ENCODE results near the gene GAMT.
A peak's percentile ranks its signal among the peaks of the same experiment; 100 is the strongest.

The GAMT gene

GRCh38 chr19:1418496-1418775, 17.1 kb upstream of the GAMT start:
- DNase-seq: no peak

DNA sequence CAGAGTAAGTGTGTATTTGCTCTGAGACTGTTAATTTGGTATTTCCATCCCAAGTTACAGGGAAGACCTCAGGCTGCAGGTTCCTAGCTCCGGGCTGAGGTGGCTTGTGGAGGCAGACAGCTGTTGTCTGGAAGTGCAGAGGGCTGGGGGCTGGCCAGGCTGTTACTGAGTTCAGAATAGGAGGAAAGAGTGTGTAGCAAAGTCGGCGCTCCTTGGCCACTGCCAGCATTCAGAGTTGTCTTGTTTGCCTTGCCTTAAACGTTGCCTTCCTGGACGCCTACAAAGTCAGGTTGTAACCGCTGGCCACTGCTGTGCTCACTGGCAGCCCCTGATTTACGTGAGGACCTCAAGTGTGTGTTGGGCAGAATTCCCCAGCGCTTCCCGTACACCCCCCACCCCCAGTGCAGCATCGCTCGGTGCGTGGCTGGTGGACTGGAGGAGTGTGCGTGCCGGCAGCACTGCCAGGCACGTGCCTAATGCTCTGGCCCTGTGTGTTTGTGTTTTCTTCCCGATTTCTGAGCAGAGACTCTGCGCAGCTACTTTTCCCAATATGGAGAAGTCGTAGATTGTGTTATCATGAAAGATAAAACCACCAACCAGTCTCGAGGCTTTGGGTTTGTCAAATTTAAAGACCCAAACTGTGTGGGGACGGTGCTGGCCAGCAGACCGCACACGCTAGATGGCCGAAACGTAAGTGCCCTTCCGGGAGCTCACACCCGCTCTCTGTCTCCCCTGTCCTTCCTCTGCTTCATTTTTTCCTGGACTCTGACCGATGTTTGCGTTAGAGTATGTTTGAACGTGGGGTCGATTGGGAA, 16.5 kb upstream of the GAMT start:
- no peak for DNase-seq

DNA sequence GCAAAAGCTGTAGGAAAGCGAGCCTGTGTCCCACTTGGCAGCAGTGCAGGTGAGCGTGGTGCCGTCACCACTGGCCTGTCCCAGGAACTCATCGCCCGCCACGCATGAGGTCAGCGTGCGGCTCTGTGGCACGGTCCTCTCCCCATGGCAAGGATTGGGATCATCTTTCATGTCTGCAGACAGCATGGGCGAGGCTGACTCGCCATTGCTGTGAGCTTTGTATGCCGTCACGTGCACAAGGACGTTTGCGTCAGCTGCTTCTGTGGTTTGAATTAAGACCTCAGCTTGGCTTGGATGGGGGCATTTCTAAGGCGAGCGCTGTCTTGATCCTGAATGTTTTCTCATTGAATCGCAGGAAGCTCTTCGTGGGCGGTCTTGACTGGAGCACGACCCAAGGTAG, 15.8 kb upstream of the GAMT start:
- DNase-seq: no peak

GRCh38 chr19:1416014-1416841, 14.9 kb upstream of the GAMT start:
- DNase-seq: no peak

GRCh38 chr19:1412995-1413800, 11.9 kb upstream of the GAMT start:
- DNase-seq: no peak

- DNase-seq: no peak
Observed at GRCh38 chr19:1412323-1412923, 11.1 kb upstream of the GAMT start.

DNA sequence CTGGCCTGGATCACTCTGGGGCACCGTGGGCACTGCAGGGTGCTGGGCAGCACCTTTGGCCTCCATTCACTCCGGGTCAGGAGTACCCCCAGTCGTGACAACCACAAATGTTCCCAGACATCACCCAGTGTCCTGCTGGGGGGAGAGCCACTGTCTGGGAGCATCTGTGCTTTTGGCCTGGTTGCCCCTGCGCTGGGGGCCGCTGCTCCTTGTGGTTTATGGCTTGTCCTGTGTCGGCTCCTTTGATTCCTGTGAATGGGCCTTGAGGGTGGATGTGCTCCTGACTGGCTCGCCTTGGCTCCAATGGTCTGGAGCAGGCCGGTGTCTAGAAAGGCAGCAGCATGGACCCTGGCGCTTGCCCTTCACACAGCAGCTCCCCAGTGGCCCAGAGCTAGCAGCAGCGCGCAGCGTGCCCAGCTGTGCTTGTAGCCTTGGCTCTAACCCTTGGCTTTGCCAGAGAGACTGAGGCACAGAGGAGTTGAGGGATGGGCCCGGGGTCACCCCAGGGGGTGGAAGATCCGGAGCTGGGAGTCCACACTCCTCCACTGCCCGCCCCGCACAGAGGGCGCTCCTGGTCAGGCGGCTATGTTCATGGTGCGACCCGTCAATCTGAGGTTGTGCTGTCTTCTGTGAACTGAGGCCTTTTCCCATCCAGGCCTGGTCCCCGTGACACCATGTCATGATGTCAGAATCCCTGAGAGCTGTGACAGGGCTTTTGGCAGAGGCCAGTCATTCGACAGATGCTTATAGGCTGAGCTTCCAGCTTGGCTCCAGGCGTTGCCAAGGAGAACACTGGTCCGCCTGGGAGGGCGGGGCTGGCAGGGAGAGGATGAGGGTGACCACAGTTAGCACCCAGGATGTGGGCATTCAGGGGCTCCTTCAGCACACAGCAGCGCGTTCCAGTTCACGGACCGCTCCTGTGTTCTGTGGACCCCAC, 10.2 kb upstream of the GAMT start:
- DNase-seq: peak in 2 of 5 experiments; percentile 60 to 76

DNA sequence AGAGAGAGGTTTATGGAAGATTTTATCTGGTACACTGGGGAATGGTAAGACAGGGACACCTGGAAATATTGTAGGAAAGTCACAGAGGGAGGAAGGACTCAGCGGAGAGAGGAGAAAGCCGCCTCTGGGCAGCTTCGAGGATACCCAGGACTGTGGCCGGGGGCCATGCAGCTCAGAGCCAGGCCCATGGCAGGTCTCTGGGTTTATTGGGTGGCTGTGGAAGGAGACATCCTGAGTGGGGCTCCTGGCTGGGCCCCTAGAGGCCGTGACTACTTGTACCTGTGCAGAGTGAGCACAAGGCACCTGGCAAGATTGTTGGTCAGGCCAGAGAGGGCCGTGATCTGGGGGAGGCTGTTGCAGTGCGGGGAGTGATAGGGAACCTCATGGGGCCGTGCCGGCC, 9.4 kb upstream of the GAMT start:
- no peak for DNase-seq

DNA sequence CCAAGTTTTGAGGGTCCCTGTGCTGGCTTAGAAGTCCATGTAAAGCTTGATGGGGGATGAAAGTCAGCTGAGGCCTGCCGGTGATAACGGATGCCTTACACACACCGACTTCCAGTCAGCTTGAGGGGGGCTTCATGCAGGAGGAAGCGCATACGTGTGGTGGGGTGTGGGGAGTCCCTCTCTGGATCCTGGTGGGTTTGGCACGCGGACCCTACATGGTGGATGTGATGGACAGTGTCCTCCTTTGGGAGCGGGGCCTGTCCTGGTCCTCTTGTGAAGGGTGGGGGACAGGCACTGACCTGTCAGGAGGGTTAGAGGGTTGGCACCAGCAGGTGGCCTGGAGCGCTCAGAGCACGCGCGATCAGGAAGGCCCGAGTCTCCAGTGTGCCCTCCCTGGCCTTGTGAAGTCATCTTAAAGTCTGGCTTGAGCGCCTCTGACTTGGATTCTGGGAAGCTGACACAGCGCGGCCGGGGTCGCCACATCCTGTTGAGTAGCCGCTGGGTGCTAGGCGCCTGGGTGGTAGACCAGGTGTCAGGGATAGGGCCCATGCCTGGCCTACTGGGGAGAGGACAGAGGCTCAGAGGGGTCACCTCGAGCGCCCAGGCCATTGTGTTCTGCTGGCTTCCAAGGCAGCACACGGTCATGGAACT, 8.9 kb upstream of the GAMT start:
- DNase-seq: peak in 1 of 5 experiments; percentile 36

DNA sequence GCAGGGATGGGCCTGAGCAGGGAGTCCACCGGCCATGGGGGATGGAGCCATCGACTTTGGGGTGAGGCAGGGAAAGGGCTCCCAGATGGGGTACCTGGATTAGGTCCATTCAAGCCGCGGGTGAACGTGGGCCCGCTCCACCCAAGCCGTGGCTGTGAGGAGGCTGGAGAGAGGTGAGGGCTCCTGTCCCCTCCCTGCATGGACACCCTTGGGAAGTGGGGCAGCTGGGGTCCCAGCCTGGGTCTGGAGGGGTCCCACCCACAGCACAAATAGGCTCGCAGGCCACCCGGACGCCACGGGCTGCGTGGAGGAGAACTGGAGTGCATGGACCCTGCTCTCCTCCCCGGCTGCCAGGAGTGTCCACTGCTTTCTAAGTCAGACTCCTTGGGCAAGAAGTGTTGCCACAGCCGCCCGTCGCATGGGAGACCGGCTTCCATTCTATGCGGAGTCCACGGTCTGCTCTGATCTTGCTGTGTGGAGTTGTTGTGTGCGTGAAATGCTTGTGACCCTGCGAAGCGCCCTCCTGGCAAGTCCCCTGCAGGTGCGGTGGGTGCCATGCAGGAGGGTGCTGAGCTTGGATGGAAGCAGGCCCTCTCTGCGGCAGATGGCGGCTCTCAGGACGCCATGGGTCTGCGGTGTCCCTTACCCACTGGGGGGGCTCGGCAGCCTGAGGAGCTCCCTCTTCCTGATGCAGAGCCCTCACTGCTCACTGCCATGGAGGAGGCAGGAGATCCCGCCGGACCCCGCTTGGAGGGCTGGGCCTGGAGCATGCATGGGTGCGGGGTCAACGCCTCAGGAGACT, 8.1 kb upstream of the GAMT start:
- DNase-seq: no peak

DNA sequence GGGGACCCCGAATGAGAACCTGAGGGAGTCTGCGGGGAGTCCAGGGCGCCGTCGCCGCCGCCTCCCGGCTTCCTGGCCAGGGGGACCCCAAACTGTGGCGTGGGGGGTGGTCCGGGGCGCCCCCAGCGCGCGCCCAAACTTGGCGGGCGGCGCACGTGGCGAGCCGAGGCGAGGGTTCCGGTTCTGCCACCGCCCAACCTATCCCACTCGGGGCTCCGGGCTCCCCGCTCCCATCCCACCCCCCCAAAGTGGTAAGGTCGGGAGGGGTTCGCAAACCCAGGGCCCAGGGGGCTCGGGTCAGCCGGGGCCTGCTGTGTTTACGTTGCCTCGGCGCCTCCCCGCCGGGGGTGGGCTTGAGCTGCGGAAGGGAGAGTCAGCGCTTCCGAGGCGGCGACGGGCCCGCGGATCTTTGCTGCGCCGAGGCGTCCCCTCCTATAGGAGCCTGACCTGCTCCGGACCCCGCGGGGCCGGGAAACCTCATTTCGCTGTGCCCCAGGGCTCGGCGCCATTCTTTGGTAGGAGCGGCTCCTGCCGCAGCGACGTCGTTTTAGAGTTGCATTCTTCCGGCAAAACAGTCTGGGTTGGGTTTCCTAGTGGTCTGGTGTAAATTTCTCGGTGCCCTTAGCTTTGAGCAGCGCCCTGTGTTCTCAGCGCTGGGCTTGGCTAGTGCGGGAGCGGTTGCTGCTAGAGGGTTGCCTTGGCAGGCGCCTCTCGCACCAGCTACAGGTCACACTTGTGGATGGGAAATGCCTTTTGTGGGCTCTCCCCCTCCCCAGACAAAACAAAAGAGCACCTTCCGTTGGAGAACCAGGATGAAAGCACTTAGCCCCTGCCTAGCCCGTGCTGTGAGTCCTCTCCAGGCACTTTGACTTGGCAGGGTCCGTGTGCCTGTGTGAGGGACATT, 7.2 kb upstream of the GAMT start:
- peak; percentile 25 to 79 (median 42) for DNase-seq

DNA sequence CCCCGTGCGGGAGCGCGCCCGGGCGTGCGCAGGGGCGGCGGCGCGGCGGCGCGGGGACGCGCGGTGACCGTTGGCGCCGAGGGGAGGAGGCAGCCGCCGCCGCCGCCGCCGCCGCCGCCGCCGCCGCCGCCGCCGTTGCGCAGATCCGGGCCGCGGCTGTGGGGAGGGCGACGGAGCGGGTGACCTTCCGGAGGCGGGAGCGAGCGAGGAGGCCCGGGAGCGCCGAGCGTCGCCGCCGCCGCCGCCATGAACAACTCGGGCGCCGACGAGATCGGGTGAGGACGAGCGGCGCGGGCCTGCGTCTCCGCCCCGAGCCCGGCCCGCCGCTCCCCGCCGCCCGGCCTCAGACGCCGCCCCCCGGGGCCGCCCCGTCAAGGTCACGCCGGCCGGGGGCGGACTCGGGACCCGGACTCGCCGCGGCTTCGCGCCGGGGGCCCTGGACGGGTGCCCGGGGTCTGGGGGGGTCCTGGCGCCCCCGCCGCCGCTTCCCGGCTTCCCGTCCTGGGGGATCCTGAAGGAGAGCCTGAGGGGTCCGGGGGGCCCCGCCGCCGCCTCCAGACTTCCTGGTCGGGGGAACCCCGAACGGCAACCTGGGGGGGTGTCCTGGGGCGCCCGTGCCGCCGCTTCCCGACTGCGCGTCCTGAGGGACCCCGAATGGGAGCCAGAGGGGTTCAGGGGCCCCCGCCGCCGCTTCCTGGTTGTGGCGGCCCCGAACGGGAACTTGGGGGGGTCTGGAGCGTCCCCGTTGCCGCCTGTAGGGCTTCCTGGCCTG, 6.4 kb upstream of the GAMT start, which contains the start of gene DAZAP1:
TSS of gene DAZAP1 (plus strand) at position 59 of the 772 bp plus-strand sequence. CDS start at position 247, 188 bp downstream.
- peak in 4 of 5 experiments; percentile 21 to 44 (median 29) for DNase-seq

DNA sequence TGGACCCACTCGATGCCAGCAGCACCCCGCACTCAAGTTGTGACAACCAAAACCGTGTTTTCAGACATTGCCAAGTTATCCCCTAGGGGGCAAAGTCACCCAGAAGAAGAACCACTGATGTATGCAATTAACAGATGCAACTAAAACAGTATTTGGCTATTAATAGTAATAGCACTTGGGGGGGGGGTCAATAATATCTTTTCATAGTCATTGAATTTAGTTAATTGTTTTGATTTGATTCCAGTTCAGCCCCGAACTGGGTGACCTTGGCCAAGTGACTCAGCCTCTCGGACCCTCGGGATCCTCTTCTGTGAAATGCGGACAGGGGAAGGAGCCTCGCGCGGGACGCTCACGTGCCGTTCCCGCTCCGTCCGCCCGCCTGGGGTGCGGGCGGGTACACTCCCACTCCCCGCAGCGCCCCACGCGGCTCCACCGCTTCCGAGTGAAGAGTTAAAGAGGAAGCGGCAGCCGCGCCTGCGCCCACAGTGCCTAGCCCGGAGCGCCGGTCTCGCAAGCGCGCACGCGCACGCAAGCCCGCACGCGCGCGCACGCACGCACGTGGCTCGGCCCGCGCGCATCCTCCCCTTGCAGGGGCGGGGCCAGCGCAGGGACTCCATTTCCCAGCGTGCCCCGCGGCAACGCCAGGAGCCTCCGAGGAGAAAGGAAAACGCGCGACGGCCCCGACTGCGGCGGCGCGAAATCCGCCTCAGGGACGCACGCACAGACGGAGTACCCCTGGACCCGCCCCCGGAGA, 5.6 kb upstream of the GAMT start:
- peak; percentile 98 to 100 (median 99) for DNase-seq

DNA sequence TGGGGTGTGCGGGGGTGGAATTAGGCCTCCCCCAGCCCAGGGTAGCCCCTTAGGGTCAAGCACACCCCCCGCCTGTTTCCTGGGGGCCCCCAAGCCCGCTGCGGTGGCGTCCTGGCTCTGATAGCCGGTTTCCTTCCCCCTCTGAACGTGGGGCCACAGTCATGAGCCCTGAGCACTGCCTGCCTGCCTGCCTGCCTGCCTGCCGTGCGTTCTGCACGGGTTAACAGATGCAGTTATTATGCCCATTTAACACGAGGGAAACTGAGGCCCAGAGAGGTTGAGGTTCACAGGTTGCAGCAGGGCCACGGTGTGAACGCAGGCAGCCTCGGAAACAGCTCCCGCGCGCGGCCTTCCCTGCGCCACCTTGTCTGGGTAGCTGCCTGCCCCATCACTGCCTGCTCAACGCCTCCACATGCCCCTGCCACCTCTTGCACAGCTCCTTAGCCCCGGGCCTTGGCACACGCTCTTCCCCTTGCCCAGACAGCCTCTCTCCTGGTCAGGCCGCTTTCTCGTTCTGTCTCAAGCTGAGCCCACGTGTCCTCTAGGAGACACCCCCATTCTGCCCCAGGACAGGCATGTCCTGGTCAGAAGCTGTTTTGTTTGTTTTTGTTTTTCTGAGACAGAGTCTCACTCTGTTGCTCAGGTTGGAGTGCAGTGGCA, 1.2 kb upstream of the GAMT start:
- no peak for DNase-seq

- DNase-seq: no peak
Observed at GRCh38 chr19:1401889-1402217, 511 bp upstream of the GAMT start.

DNA sequence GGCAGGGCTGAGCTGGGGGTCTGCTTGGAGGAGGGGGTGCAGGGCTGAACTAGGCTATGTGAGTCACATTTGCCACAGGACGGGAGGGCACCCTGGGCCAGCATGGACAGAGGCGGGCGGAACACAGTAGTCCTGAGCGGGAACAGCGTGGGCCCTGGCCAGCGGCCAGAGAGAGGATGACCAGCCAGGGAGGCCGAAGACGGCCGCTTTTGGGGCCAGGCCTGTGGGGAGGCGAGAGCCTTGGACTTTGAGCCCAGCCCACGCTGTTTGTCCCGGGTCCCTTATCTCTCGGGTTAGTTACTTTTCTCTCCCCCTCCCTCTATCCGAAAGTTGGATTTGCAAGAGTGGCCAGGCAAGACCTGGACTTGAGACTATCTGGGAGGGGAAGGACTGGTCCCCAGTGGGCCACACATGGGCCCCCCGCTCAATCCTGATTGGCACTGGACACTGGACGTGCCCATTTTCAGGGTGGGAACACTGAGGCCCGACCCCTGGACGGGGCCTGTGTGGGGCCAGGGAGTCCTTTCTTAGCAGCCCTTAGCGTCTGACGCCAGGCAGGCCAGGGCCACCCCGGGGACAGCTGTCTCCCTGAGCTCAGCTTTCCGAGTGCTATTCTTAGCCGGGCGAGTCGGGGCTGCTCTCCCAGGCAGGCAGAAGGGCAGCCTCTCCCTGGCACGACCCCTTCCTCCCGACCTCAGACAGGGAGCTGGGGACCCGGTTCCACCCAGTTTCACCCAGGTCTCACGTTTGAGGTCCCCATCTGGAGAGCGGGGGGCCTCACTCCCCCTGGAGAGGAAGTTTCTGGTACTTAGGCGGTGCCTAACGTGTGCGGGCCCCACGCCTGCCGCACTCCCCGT, 833 bp downstream of the GAMT start:
- no peak for DNase-seq
